CD14-positive monocyte (primary cell): ENCODE data around the gene MMRN2. TPM values are rescaled to one million over a fixed set of nuclear protein-coding genes. Genes with fewer than 3 reads are reported as not detected.

ENCODE experiments used
- DNase-seq, 3 donors: peaks; one replicate each; pipeline ENCODE4 v3.0.0-alpha.2; 2011 to 2022
- H2AFZ ChIP-seq: 2 replicates; pipeline ENCODE4 v1.6.0; 2012; ENCODE audit warnings: mild to moderate bottlenecking, low read depth, low read length, inconsistent platforms; ENCODE audit not compliant: insufficient read depth, poor library complexity, severe bottlenecking
- H3K27ac ChIP-seq, 2 donors: 1 replicate in 1 of 2; 2 replicates in 1 of 2; pipeline ENCODE4 v1.5.1; 2012 to 2013; ENCODE audit warnings: low read length in 2 of 2, control low read depth in 1 of 2, inconsistent platforms in 1 of 2, low read depth in 1 of 2, mild to moderate bottlenecking in 1 of 2
- H3K27me3 ChIP-seq, 2 donors: one replicate each; pipeline versions ENCODE4 v1.6.0 to v1.6.1; 2011 to 2013; ENCODE audit warnings: low read length in 2 of 2; ENCODE audit not compliant: control insufficient read depth in 2 of 2, insufficient read depth in 2 of 2
- H3K36me3 ChIP-seq, 2 donors: replicated peaks in 1 of 2; 1 replicate in 1 of 2; 2 replicates in 1 of 2; pipeline versions ENCODE4 v1.5.1 to v1.6.1; 2012 to 2013; ENCODE audit warnings: low read length in 2 of 2, control low read depth in 1 of 2, inconsistent platforms in 1 of 2, mild to moderate bottlenecking in 1 of 2; ENCODE audit not compliant: insufficient read depth in 2 of 2, control insufficient read depth in 1 of 2
- H3K4me1 ChIP-seq, 2 donors: 1 replicate in 1 of 2; 2 replicates in 1 of 2; pipeline versions ENCODE4 v1.5.1 to v1.6.1; 2012 to 2013; ENCODE audit warnings: low read length in 2 of 2, control low read depth in 1 of 2, inconsistent platforms in 1 of 2, mild to moderate bottlenecking in 1 of 2, moderate library complexity in 1 of 2; ENCODE audit not compliant: insufficient read depth in 2 of 2, control insufficient read depth in 1 of 2
- H3K4me2 ChIP-seq: replicated peaks from 2 replicates; pipeline ENCODE3; 2012; ENCODE audit warnings: low read length, moderate library complexity, mild to moderate bottlenecking; ENCODE audit not compliant: poor library complexity, severe bottlenecking; ENCODE audit errors: extremely low read depth
- H3K4me3 ChIP-seq, 3 experiments: fragments of 200-600 bp in 1 of 3; sonication (generic) in 1 of 3; replicated peaks in 1 of 3; 1 replicate in 2 of 3; 2 replicates in 1 of 3; pipeline ENCODE4 v1.5.1; 2011 to 2013; ENCODE audit warnings: low read length in 3 of 3, mild to moderate bottlenecking in 3 of 3, control low read depth in 2 of 3, low read depth in 2 of 3, inconsistent platforms in 1 of 3, moderate library complexity in 1 of 3
- H3K79me2 ChIP-seq: 2 replicates; pipeline ENCODE4 v1.6.0; 2012; ENCODE audit warnings: mild to moderate bottlenecking, control low read depth, inconsistent platforms, low read length, moderate library complexity; ENCODE audit not compliant: insufficient read depth
- H3K9ac ChIP-seq: 2 replicates; pipeline ENCODE4 v1.6.0; 2017; ENCODE audit warnings: low read length, mild to moderate bottlenecking; ENCODE audit not compliant: insufficient read depth, poor library complexity, severe bottlenecking
- H3K9me3 ChIP-seq, 2 donors: replicated peaks in 1 of 2; 1 replicate in 1 of 2; 2 replicates in 1 of 2; pipeline versions ENCODE4 v1.5.1 to v1.6.1; 2012 to 2013; ENCODE audit warnings: low read length in 2 of 2, control low read depth in 1 of 2; ENCODE audit not compliant: control insufficient read depth in 1 of 2, insufficient read depth in 1 of 2
- H4K20me1 ChIP-seq: 2 replicates; pipeline ENCODE4 v1.6.0; 2012; ENCODE audit warnings: mild to moderate bottlenecking, low read length, control low read depth, moderate library complexity; ENCODE audit not compliant: insufficient read depth
- H3K27ac Mint-ChIP-seq, 7 donors: one replicate each; pipeline ENCODE4 v1.8.0; 2020; ENCODE audit warnings: mild to moderate bottlenecking in 7 of 7, mixed read lengths in 7 of 7, moderate library complexity in 6 of 7, inconsistent platforms in 2 of 7
- H3K27me3 Mint-ChIP-seq, 3 donors: one replicate each; pipeline ENCODE4 v1.8.0; 2021 to 2022; ENCODE audit warnings: low read depth in 3 of 3, mild to moderate bottlenecking in 3 of 3, mixed read lengths in 3 of 3, moderate library complexity in 3 of 3, inconsistent platforms in 1 of 3
- H3K36me3 Mint-ChIP-seq, 2 donors: one replicate each; pipeline ENCODE4 v1.8.0; 2020; ENCODE audit warnings: mixed read lengths in 2 of 2, inconsistent platforms in 1 of 2, mild to moderate bottlenecking in 1 of 2
- H3K4me1 Mint-ChIP-seq: one replicate; pipeline ENCODE4 v1.8.0; 2020; ENCODE audit warnings: mild to moderate bottlenecking, mixed read lengths
- H3K4me3 Mint-ChIP-seq, 2 donors: one replicate each; pipeline ENCODE4 v1.8.0; 2020; ENCODE audit warnings: mild to moderate bottlenecking in 2 of 2, mixed read lengths in 2 of 2, moderate library complexity in 1 of 2
- H3K9me3 Mint-ChIP-seq, 7 donors: one replicate each; pipeline ENCODE4 v1.8.0; 2020 to 2022; ENCODE audit warnings: mixed read lengths in 7 of 7, mild to moderate bottlenecking in 6 of 7, moderate library complexity in 6 of 7, inconsistent platforms in 2 of 7
- CTCF ChIP-seq: fragments of 200-600 bp; IDR thresholded peaks from one replicate; pipeline ENCODE4 v1.8.0; 2022; ENCODE audit warnings: antibody characterized with exemption, mild to moderate bottlenecking
- WGBS: methylation state at CpG from one replicate; pipeline ENCODE4 v1.1.5; 2013; ENCODE audit warnings: missing lambda C conversion rate; ENCODE audit not compliant: insufficient coverage; 5-methylcytosine and 5-hydroxymethylcytosine counted together
- intact Hi-C, 2 donors: fragments of 100-400 bp; cut with micrococcal nuclease; formaldehyde crosslinking; loops; one replicate each; pipeline versions ENCODE4 v1.15.0 to v1.15.1; 2023
- polyA plus RNA-seq, 3 donors: library from polyadenylated mRNA; depleted of rRNA in 1 of 3; unstranded in 2 of 3; stranded (reverse) in 1 of 3; fragments of 300-500 nt in 2 of 3; fragments of >200 nt in 1 of 3; fragmentation: Illumina TruSeq in 2 of 3; gene quantifications; 1 replicate in 2 of 3; 2 replicates in 1 of 3; pipeline ENCODE4 v1.2.3, GENCODE V29; 2012 to 2021

The MMRN2 gene
- polyA plus RNA-seq, 3 donors = 0.07 to 1.8 TPM; not detected in 1

- intact Hi-C loops = no loop called here
- H3K9me3 ChIP-seq = peaks cover 12 to 24% of the 10 kb centered on the region in 2 donors
- H3K27ac ChIP-seq = no peak overlapping the region
- no peak overlapping the region for H3K4me3 ChIP-seq
- H4K20me1 ChIP-seq = no peaks in the 10 kb centered on the region
- no peak for TF ChIP-seq CTCF
- peaks cover 28 to 40% of the 10 kb centered on the region in 2 donors for H3K4me1 ChIP-seq
- H3K36me3 ChIP-seq = no peaks in the 10 kb centered on the region
- WGBS = 80% methylated on average over 1 of the region's 16 CpGs
- Mint-ChIP-seq H3K4me3 (no peak overlapping the region), H3K27ac (no peak overlapping the region), H3K27me3 (peaks cover 4 to 6% (median 5%) of the 10 kb centered on the region in 3 donors), H3K4me1 (peaks cover 29% of the 10 kb centered on the region), H3K36me3 (peaks cover 0 to 6% of the 10 kb centered on the region in 2 donors), H3K9me3 (peaks cover 19 to 33% (median 26%) of the 10 kb centered on the region in 7 donors)
- no peak overlapping the region for H3K9ac ChIP-seq
- H3K27me3 ChIP-seq = no peaks in the 10 kb centered on the region
- no peak for DNase-seq
- no peak overlapping the region for H3K4me2 ChIP-seq
- no peaks in the 10 kb centered on the region for H3K79me2 ChIP-seq
- H2AFZ ChIP-seq = peak overlapping the region; percentile 15
Measured at GRCh38 chr10:86955501-86956194, 1.8 kb downstream of the MMRN2 start.

GRCh38 chr10:86954681-86955500 is 2.5 kb downstream of the MMRN2 start:
- WGBS = 92% methylated on average over 13 of the region's 13 CpGs
- Histone ChIP-seq H3K4me3 (no peak overlapping the region), H3K9ac (no peak overlapping the region), H4K20me1 (no peaks in the 10 kb centered on the region), H3K36me3 (no peaks in the 10 kb centered on the region), H3K79me2 (no peaks in the 10 kb centered on the region), H3K9me3 (peaks cover 12 to 24% of the 10 kb centered on the region in 2 donors), H3K4me1 (peaks cover 28 to 38% of the 10 kb centered on the region in 2 donors), H3K27ac (no peak overlapping the region), H2AFZ (peak overlapping the region; percentile 15), H3K4me2 (no peak overlapping the region), H3K27me3 (no peaks in the 10 kb centered on the region)
- Mint-ChIP-seq H3K27me3 (peaks cover 4 to 6% (median 5%) of the 10 kb centered on the region in 3 donors), H3K4me3 (no peak overlapping the region), H3K9me3 (peaks cover 19 to 33% (median 26%) of the 10 kb centered on the region in 7 donors), H3K4me1 (peaks cover 29% of the 10 kb centered on the region), H3K27ac (no peak overlapping the region), H3K36me3 (peaks cover 0 to 6% of the 10 kb centered on the region in 2 donors)
- DNase-seq = no peak
- TF ChIP-seq CTCF = no peak
- intact Hi-C loops = no loop called here
